Measurements from ENCODE around the gene GABBR2. TPM values are rescaled to one million over a fixed set of nuclear protein-coding genes. Genes with fewer than 3 reads are reported as not detected.

The GABBR2 gene
- total and polyA plus RNA-seq, 9 of the 15 experiments (the other 6 are each of a cell fraction or from before 2014, with no cell fraction given), result 0.15 to 1.9 (median 0.32) TPM

GRCh38 chr9:98412101-98412842 is 296.5 kb downstream of the GABBR2 start:
- no peaks in the 10 kb centered on the region for H4K20me1 ChIP-seq (replicated peaks; ENCODE audit: control insufficient read depth, insufficient read depth, low read length)
- FAIRE-seq, result no peak
- peak; percentile 10; the same call in 1 of the 3 replicates for ATAC-seq
- no peaks in the 10 kb centered on the region for H3K27me3 ChIP-seq (ENCODE audit: control insufficient read depth in 2 of 2, insufficient read depth in 2 of 2, low read length in 2 of 2)
- ChIA-PET CTCF (ENCODE audit: low intra/inter-chr PET ratio) (no interaction called here), POLR2A (no interaction called here)
- in situ Hi-C loops (cut with MboI), result no loop called here
- DNase-seq (ENCODE audit: extremely low read depth in 1 of 4, low spot score in 3 of 4), result no peak
- no peaks in the 10 kb centered on the region for H3K9me3 ChIP-seq (replicated peaks; ENCODE audit: control insufficient read depth, insufficient read depth, low read depth, low read length)
- H2AFZ ChIP-seq (ENCODE audit: low read depth, low read length), result peak overlapping the region; percentile 96
- H3K4me3 ChIP-seq, result no peak overlapping the region
- intact Hi-C loops (cut with micrococcal nuclease), result loop anchor here (10.0 kb wide), 1 partner anchor 97 kb away; no protein-coding TSS in a partner anchor
- no peaks in the 10 kb centered on the region for H3K79me2 ChIP-seq (ENCODE audit: control insufficient read depth, insufficient read depth, low read length)
- peaks cover 4 to 23% of the 10 kb centered on the region in 2 experiments; a peak in 4 of 5 replicates for H3K4me1 ChIP-seq (replicated peaks in 1 of 2; ENCODE audit: control insufficient read depth in 2 of 2, insufficient read depth in 2 of 2, low read length in 2 of 2)
- WGBS (ENCODE audit: insufficient coverage, low coverage, missing lambda C conversion rate), result 67% methylated on average over 10 of the region's 10 CpGs
- BruUV-seq (replicated peaks), result no TSS peak
- H3K4me2 ChIP-seq (ENCODE audit: insufficient read depth, low read length), result no peak overlapping the region
- peak overlapping the region in 1 of 2 experiments; percentile 15; a peak in 1 of 4 replicates for H3K9ac ChIP-seq (ENCODE audit: insufficient read depth in 1 of 2, low read depth in 2 of 2, low read length in 2 of 2)
- no peaks in the 10 kb centered on the region for H3K9me1 ChIP-seq (ENCODE audit: control insufficient read depth, insufficient read depth, low read length)
- no peaks in the 10 kb centered on the region; the same call in 2 of the 3 replicates for H3K36me3 ChIP-seq (ENCODE audit: control insufficient read depth, insufficient read depth, low read length)
- no peak overlapping the region for H3K27ac ChIP-seq (ENCODE audit: extremely low read depth, low read depth, low read length)
- peak; percentile 77 for TF ChIP-seq L3MBTL2 (IDR thresholded peaks at IDR 0.05)
- peak; percentile 62 for TF ChIP-seq MGA (IDR thresholded peaks at IDR 0.05)
- peak; percentile 66; the same call in 1 of the 2 replicates for TF ChIP-seq ZNF592 (IDR thresholded peaks at IDR 0.05)
- TF ChIP-seq ZNF668 (CRISPR knock-in tag; IDR thresholded peaks at IDR 0.05), result no peak
- TF ChIP-seq BRF1 (IDR thresholded peaks at IDR 0.05; ENCODE audit: borderline replicate concordance, extremely low read depth, insufficient read length), result no peak

Measured in K562 (cell line).